Fibroblast of mammary gland (primary cell): ENCODE data around the gene IPPK.

ENCODE experiments used
- DNase-seq: peaks from one replicate; pipeline ENCODE4 v3.0.0-alpha.2; 2010; ENCODE audit warnings: low read depth
- H3K4me3 ChIP-seq: 2 replicates; pipeline ENCODE4 v1.5.1; 2011; ENCODE audit warnings: low read depth, mild to moderate bottlenecking, low read length, moderate library complexity; ENCODE audit not compliant: control insufficient read depth
- TF ChIP-seq, protein P1 (sequence below): conservative IDR thresholded peaks from 2 replicates; pipeline ENCODE4 v1.5.1; 2011; ENCODE audit warnings: low read depth, low read length, inconsistent platforms; ENCODE audit not compliant: control insufficient read depth, insufficient read depth

The IPPK gene

DNA sequence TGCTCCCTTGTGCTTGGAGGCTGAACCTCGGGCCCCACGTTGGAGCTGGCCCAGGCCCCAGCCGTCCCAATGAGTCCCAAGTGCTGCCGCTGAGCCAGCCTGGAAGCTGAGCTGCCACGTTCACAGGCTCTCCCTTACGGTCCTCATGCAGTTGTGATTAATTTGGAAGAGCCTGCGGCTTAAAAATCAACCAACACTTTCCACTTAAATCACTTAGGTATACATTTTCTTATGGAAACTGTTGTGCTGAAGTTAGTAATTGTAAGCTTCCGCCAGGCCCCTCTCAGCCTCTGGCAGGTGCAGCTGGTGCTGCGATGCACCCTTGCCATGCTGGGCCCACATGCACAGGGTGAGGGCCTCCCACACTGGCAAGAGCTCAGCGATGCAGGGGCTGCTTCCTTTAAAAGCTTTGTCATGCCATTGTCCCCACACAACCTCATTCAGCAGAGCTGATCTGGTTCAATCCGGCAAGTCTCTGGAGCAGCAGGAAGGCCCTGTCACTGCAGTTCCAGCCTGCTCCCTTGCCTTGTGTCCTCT lies 61.0 kb downstream of the IPPK start:
- TF ChIP-seq, protein P1, sequence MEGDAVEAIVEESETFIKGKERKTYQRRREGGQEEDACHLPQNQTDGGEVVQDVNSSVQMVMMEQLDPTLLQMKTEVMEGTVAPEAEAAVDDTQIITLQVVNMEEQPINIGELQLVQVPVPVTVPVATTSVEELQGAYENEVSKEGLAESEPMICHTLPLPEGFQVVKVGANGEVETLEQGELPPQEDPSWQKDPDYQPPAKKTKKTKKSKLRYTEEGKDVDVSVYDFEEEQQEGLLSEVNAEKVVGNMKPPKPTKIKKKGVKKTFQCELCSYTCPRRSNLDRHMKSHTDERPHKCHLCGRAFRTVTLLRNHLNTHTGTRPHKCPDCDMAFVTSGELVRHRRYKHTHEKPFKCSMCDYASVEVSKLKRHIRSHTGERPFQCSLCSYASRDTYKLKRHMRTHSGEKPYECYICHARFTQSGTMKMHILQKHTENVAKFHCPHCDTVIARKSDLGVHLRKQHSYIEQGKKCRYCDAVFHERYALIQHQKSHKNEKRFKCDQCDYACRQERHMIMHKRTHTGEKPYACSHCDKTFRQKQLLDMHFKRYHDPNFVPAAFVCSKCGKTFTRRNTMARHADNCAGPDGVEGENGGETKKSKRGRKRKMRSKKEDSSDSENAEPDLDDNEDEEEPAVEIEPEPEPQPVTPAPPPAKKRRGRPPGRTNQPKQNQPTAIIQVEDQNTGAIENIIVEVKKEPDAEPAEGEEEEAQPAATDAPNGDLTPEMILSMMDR = no peak
- peak; percentile 33 for DNase-seq
- H3K4me3 ChIP-seq = no peak overlapping the region

GRCh38 chr9:92608241-92608908 lies 61.6 kb downstream of the IPPK start:
- DNase-seq = peak; percentile 54
- no peak overlapping the region for H3K4me3 ChIP-seq
- TF ChIP-seq, protein P1 = no peak

GRCh38 chr9:92607773-92608172 lies 62.2 kb downstream of the IPPK start:
- no peak overlapping the region for H3K4me3 ChIP-seq
- TF ChIP-seq, protein P1 = no peak
- DNase-seq = peak; percentile 91

DNA sequence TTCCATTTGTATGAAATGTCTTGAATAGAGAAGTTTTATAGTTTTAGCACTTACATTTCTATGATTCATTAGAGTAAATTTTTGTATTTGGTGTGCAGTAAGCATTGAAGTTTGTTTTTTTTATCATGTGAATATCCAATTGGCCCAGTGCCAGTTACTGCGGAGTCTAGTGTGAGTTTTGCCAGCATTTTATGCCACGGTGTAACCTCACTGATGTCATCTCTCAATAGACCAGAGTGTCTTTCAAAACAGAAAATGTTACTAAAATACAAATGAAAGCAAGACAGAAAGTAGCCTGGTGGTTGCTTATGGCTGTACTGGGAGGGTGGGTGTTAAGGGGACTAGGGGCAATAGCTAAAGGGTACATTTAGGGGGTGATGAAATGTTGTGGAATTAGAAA lies 62.8 kb downstream of the IPPK start:
- H3K4me3 ChIP-seq = no peak overlapping the region
- TF ChIP-seq, protein P1 = no peak
- peak; percentile 79 for DNase-seq

GRCh38 chr9:92605224-92605623 lies 64.7 kb downstream of the IPPK start:
- no peak for DNase-seq
- TF ChIP-seq, protein P1 = no peak
- H3K4me3 ChIP-seq = no peak overlapping the region

DNA sequence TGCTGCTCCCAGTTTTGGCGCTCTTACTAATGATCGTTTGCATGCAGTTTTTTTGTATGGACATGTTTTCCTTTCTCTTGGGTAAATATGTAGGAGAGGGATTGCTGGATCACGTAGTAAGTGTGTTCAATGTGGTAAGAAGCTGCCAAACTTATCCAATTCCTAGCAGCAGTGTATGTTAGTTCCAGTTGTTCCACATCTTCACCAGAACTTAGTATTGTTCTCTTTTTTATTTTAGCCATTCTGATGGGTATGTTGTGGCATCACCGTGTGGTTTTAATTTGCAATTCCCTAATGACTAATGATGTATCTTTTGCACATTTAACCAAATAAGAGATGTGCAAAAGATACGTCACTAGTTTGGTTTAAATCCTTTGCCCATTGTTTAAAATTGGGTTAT lies 65.9 kb downstream of the IPPK start:
- no peak overlapping the region for H3K4me3 ChIP-seq

More for the DNA sequence above, 65.9 kb downstream of the IPPK start:
- DNase-seq = no peak
- TF ChIP-seq, protein P1 = no peak
